Measurements from ENCODE around the gene CLDN20.

DNA sequence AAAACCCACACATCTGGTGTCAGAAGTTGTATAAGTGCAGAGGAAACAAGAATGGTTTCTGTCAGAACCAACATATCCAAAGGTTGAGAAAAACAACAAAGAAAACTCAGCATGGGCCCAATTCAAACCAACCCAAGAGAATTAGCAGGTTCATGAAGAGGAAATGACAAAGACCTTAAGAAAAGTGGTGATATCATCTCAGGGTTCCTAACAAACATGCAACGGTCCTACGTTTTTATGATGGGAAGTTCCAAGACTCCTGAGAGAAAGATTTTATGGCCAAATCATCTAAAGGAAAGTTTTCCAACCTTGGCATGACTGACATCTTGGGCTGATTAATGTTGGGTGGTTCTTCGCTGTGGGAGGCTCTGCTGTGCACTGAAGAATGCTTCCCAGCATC lies 27.5 kb downstream of the CLDN20 start:
- TF ChIP-seq, protein P1, sequence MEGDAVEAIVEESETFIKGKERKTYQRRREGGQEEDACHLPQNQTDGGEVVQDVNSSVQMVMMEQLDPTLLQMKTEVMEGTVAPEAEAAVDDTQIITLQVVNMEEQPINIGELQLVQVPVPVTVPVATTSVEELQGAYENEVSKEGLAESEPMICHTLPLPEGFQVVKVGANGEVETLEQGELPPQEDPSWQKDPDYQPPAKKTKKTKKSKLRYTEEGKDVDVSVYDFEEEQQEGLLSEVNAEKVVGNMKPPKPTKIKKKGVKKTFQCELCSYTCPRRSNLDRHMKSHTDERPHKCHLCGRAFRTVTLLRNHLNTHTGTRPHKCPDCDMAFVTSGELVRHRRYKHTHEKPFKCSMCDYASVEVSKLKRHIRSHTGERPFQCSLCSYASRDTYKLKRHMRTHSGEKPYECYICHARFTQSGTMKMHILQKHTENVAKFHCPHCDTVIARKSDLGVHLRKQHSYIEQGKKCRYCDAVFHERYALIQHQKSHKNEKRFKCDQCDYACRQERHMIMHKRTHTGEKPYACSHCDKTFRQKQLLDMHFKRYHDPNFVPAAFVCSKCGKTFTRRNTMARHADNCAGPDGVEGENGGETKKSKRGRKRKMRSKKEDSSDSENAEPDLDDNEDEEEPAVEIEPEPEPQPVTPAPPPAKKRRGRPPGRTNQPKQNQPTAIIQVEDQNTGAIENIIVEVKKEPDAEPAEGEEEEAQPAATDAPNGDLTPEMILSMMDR (IDR thresholded peaks at IDR 0.05; ENCODE audit: poor library complexity) = no peak
- TF ChIP-seq EZH2 (IDR thresholded peaks at IDR 0.05; ENCODE audit: borderline replicate concordance) (no peak), EZH2phosphoT487 (IDR thresholded peaks at IDR 0.05; ENCODE audit: low read depth, severe bottlenecking, unreplicated experiment) (no peak)

All from hepatocyte (in vitro differentiated cells).